Fibroblast of pulmonary artery (primary cell): Measurements from ENCODE around the gene AQP7.
A peak's percentile ranks its signal among the peaks of the same experiment; 100 is the strongest.

Experiments used
- DNase-seq: peaks from one replicate; pipeline ENCODE4 v3.0.0-alpha.2; 2010; ENCODE audit warnings: low read depth
- H3K4me3 ChIP-seq: replicated peaks from 2 replicates; pipeline ENCODE4 v1.5.1; 2011; ENCODE audit warnings: low read depth, mild to moderate bottlenecking, control low read depth, low read length, moderate library complexity
- TF ChIP-seq, protein P1 (sequence below): IDR thresholded peaks from 2 replicates; pipeline ENCODE4 v1.5.1; 2011; ENCODE audit warnings: mild to moderate bottlenecking, control low read depth, low read length, inconsistent platforms; ENCODE audit errors: missing control alignments

AQP7 gene

DNA sequence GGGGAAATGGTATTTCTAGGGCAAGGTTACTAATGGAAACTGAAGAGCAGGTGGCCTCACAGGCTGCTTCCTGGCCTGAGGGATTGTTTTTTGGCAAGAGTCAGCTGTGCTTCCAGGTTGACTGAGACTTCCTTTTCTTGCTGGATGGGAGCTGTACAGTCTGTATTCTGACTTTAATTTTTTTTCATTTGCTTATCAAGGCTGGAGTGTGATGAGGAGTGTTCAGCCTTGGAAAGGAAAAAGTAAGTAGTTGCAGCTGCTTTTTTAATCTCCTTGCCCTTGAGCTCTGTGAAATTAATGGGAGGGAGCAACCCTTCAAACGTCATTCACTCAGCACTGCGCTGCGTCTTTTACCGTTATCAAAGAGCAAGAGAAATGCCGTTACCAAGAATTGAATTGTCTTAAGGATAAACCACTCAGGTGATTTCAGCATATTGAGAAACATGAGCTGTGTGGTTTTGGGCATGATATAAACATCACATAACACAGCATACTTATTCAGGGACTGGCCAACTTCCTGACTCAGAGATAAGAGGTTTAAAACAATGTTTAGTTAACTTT, 47.6 kb downstream of the AQP7 start:
- TF ChIP-seq, protein P1, sequence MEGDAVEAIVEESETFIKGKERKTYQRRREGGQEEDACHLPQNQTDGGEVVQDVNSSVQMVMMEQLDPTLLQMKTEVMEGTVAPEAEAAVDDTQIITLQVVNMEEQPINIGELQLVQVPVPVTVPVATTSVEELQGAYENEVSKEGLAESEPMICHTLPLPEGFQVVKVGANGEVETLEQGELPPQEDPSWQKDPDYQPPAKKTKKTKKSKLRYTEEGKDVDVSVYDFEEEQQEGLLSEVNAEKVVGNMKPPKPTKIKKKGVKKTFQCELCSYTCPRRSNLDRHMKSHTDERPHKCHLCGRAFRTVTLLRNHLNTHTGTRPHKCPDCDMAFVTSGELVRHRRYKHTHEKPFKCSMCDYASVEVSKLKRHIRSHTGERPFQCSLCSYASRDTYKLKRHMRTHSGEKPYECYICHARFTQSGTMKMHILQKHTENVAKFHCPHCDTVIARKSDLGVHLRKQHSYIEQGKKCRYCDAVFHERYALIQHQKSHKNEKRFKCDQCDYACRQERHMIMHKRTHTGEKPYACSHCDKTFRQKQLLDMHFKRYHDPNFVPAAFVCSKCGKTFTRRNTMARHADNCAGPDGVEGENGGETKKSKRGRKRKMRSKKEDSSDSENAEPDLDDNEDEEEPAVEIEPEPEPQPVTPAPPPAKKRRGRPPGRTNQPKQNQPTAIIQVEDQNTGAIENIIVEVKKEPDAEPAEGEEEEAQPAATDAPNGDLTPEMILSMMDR: no peak
- peak; percentile 84 for DNase-seq
- no peak overlapping the region for H3K4me3 ChIP-seq

DNA sequence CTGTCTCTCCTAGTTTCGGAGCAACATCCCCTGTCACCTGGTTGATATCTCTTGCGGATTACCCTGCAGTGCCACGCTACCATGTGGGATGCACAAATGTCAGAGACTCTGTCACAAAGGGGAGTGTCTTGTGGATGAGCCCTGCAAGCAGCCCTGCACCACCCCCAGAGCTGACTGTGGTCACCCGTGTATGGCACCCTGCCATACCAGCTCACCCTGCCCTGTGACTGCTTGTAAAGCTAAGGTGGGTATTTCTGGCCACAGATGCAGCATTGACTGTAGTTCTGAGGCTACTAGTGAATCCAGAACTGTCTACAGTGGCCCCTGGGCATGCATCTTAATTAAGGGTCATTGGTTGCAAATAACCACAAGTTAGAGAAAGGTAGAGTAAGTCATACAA, 50.8 kb downstream of the AQP7 start:
- H3K4me3 ChIP-seq: no peak overlapping the region
- no peak for DNase-seq
- TF ChIP-seq, protein P1: no peak

DNA sequence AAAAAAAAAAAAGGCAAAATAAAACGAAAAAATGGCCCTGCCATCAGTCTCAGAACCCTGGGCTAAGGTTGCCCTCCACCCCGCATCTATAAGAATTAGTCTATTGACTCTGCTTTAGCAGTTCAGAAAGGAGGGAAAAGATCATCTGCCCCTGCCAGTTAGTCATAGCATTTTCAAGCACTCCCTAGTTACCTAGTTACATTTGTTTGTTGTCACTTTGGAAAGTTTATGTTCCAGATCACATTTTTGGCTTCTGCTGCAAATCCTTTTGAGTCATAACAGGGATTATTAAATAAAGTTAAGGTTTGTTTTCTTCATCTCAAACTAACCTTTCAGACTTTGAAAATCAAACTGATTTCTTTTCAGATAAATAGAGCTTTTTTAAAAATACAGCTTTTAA, 52.1 kb downstream of the AQP7 start:
- TF ChIP-seq, protein P1: no peak
- DNase-seq: peak; percentile 80
- H3K4me3 ChIP-seq: no peak overlapping the region

DNA sequence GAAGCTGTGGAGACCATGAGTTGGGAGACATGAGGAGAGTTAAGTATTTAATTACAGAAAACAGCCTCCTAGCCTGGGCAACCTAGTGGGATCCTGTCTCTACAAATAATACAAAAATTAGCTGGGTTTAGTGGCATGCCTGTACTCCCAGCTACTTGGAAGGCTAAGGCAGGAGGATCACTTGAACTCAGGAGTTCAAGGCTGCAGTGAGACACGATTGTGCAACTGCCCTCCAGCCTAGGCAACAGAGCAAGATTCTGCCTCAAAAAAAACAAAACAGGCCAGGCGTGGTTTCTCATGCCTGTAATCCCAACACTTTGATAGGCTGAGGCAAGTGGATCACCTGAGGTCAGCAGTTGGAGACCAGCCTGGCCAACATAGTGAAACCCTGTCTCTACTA, 52.6 kb downstream of the AQP7 start:
- DNase-seq: no peak
- no peak overlapping the region for H3K4me3 ChIP-seq
- TF ChIP-seq, protein P1: no peak

DNA sequence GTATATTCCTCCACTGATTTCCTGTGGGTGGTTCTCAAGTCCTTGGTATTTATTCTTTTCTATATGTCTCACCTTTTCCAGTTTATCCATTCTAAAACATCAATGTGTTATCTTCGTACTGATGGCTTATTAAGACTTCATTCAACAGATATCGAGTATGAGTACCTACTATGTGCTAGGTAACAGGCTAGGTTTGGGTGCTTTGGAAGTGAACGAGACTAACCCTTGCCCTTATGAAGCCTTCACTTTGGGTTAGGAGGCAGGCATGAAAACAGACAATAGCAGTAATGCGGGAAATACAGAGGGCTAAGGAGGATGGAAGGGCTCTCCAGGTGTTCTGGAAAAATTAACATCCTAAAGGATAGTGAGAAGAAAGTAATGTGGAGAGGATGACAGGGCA, 53.4 kb downstream of the AQP7 start:
- TF ChIP-seq, protein P1: no peak
- H3K4me3 ChIP-seq: no peak overlapping the region
- DNase-seq: no peak

DNA sequence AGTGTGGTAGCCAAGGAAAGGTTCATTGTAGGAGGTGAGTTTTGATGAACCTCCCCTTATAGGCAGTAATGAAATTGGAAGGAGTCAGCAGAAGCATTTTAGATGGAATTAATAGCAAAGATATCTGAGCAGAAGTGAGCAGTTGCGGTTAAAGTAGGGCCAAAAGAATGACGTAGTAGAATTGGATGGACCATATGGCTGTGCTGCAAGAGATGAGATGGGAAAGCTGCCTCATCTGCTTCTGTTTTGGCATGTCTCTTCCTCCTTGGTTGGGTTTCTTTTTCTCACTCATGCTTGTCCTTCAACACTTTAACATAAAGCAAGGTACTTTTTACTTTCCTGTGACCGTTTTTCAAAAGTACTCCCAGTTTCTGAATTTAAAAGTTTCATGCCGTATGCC, 55.8 kb downstream of the AQP7 start:
- TF ChIP-seq, protein P1: no peak
- no peak overlapping the region for H3K4me3 ChIP-seq
- peak; percentile 8 for DNase-seq

DNA sequence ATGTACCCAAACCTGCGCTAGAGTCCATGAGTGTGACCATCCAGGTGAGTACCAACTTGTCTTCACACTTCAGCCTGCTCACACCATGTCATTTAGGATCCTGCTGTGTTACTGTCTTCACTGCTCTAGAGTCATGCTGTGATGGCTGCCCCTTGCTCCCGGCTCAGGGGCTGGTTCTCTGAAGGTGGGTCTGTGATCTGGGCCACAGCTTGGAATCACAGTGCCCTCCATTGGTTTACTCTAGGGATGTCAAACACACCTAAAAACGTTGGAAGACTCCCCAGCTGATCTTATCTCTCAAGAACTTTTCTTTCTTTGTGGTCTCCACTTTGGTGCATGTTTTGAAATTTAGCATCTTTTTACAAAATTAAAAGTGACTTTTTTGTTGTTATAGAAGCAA, 58.2 kb downstream of the AQP7 start:
- TF ChIP-seq, protein P1: no peak
- DNase-seq: no peak
- H3K4me3 ChIP-seq: no peak overlapping the region
